ENCODE data around the gene PLSCR3.
"Not testable (repeated sequence)": the region's sequence is repeated elsewhere in the genome, so short reads cannot be mapped to it uniquely, and the experiment has no call there.

Gene PLSCR3

GRCh38 chr17:7374353-7374752 is 20.0 kb downstream of the PLSCR3 start:
- H3K9me3 ChIP-seq (ENCODE audit: control insufficient read depth, insufficient read depth, low read length), result no peaks in the 10 kb centered on the region
- H3K4me3 ChIP-seq (ENCODE audit: low read depth, low read length), result no peak overlapping the region
- peaks cover 3% of the 10 kb centered on the region; the same call in 1 of the 2 replicates for H3K27me3 ChIP-seq (ENCODE audit: control insufficient read depth, insufficient read depth, low read length)
- no peak overlapping the region for H3K27ac ChIP-seq (ENCODE audit: low read depth, low read length)
- no peak overlapping the region for H3K9ac ChIP-seq (ENCODE audit: low read depth, low read length)
- H3K36me3 ChIP-seq (ENCODE audit: control insufficient read depth, insufficient read depth, low read length), result no peaks in the 10 kb centered on the region
- no peaks in the 10 kb centered on the region for H3K4me1 ChIP-seq (ENCODE audit: control insufficient read depth, insufficient read depth, low read length)

- no peak overlapping the region for H3K9ac ChIP-seq (ENCODE audit: low read depth, low read length)
- H3K9me3 ChIP-seq (ENCODE audit: control insufficient read depth, insufficient read depth, low read length), result no peaks in the 10 kb centered on the region
- H3K27me3 ChIP-seq (ENCODE audit: control insufficient read depth, insufficient read depth, low read length), result no peaks in the 10 kb centered on the region
- peaks cover 4% of the 10 kb centered on the region for H3K4me1 ChIP-seq (ENCODE audit: control insufficient read depth, insufficient read depth, low read length)
- H3K27ac ChIP-seq (ENCODE audit: low read depth, low read length), result no peak overlapping the region
- no peak overlapping the region for H3K4me3 ChIP-seq (ENCODE audit: low read depth, low read length)
- H3K36me3 ChIP-seq (ENCODE audit: control insufficient read depth, insufficient read depth, low read length), result no peaks in the 10 kb centered on the region
These were observed 23.5 kb downstream of the PLSCR3 start for GRCh38 chr17:7370853-7371252.

GRCh38 chr17:7369825-7370224 is 24.5 kb downstream of the PLSCR3 start:
- Histone ChIP-seq H3K4me1 (ENCODE audit: control insufficient read depth, insufficient read depth, low read length) (peaks cover 4% of the 10 kb centered on the region), H3K4me3 (ENCODE audit: low read depth, low read length) (no peak overlapping the region), H3K27me3 (ENCODE audit: control insufficient read depth, insufficient read depth, low read length) (no peaks in the 10 kb centered on the region), H3K36me3 (ENCODE audit: control insufficient read depth, insufficient read depth, low read length) (no peaks in the 10 kb centered on the region), H3K9me3 (ENCODE audit: control insufficient read depth, insufficient read depth, low read length) (no peaks in the 10 kb centered on the region), H3K27ac (ENCODE audit: low read depth, low read length) (no peak overlapping the region), H3K9ac (ENCODE audit: low read depth, low read length) (no peak overlapping the region)

- not testable (repeated sequence) for H3K4me1 ChIP-seq (ENCODE audit: control insufficient read depth, insufficient read depth, low read length); H3K27me3 ChIP-seq (ENCODE audit: control insufficient read depth, insufficient read depth, low read length); H3K4me3 ChIP-seq (ENCODE audit: low read depth, low read length); H3K9me3 ChIP-seq (ENCODE audit: control insufficient read depth, insufficient read depth, low read length); H3K9ac ChIP-seq (ENCODE audit: low read depth, low read length); H3K27ac ChIP-seq (ENCODE audit: low read depth, low read length); H3K36me3 ChIP-seq (ENCODE audit: control insufficient read depth, insufficient read depth, low read length)
These were observed 25.7 kb downstream of the PLSCR3 start for GRCh38 chr17:7368599-7368994.

- peaks cover 4% of the 10 kb centered on the region for H3K4me1 ChIP-seq (ENCODE audit: control insufficient read depth, insufficient read depth, low read length)
- H3K4me3 ChIP-seq (ENCODE audit: low read depth, low read length), result no peak overlapping the region
- H3K27me3 ChIP-seq (ENCODE audit: control insufficient read depth, insufficient read depth, low read length), result no peaks in the 10 kb centered on the region
- H3K36me3 ChIP-seq (ENCODE audit: control insufficient read depth, insufficient read depth, low read length), result no peaks in the 10 kb centered on the region
- no peaks in the 10 kb centered on the region for H3K9me3 ChIP-seq (ENCODE audit: control insufficient read depth, insufficient read depth, low read length)
- H3K9ac ChIP-seq (ENCODE audit: low read depth, low read length), result no peak overlapping the region
- H3K27ac ChIP-seq (ENCODE audit: low read depth, low read length), result no peak overlapping the region
These were observed 26.3 kb downstream of the PLSCR3 start for GRCh38 chr17:7367918-7368598.

GRCh38 chr17:7367083-7367482 is 27.2 kb downstream of the PLSCR3 start:
- H3K4me3 ChIP-seq (ENCODE audit: low read depth, low read length), result no peak overlapping the region

GRCh38 chr17:7365963-7366362 is 28.4 kb downstream of the PLSCR3 start:
- H3K27ac ChIP-seq (ENCODE audit: low read depth, low read length); H3K27me3 ChIP-seq (ENCODE audit: control insufficient read depth, insufficient read depth, low read length); H3K36me3 ChIP-seq (ENCODE audit: control insufficient read depth, insufficient read depth, low read length); H3K4me3 ChIP-seq (ENCODE audit: low read depth, low read length); H3K9ac ChIP-seq (ENCODE audit: low read depth, low read length); H3K9me3 ChIP-seq (ENCODE audit: control insufficient read depth, insufficient read depth, low read length); H3K4me1 ChIP-seq (ENCODE audit: control insufficient read depth, insufficient read depth, low read length): not testable (repeated sequence)

More at GRCh38 chr17:7367083-7367482, 27.2 kb downstream of the PLSCR3 start:
- H3K9ac ChIP-seq (ENCODE audit: low read depth, low read length), result no peak overlapping the region
- H3K9me3 ChIP-seq (ENCODE audit: control insufficient read depth, insufficient read depth, low read length), result no peaks in the 10 kb centered on the region
- H3K36me3 ChIP-seq (ENCODE audit: control insufficient read depth, insufficient read depth, low read length), result no peaks in the 10 kb centered on the region
- H3K4me1 ChIP-seq (ENCODE audit: control insufficient read depth, insufficient read depth, low read length), result peaks cover 4% of the 10 kb centered on the region
- H3K27me3 ChIP-seq (ENCODE audit: control insufficient read depth, insufficient read depth, low read length), result no peaks in the 10 kb centered on the region
- H3K27ac ChIP-seq (ENCODE audit: low read depth, low read length), result no peak overlapping the region

GRCh38 chr17:7363311-7363710 is 31.0 kb downstream of the PLSCR3 start:
- H3K9me3 ChIP-seq (ENCODE audit: control insufficient read depth, insufficient read depth, low read length), result no peaks in the 10 kb centered on the region
- H3K9ac ChIP-seq (ENCODE audit: low read depth, low read length), result no peak overlapping the region
- H3K27ac ChIP-seq (ENCODE audit: low read depth, low read length), result no peak overlapping the region
- H3K4me3 ChIP-seq (ENCODE audit: low read depth, low read length), result no peak overlapping the region
- H3K36me3 ChIP-seq (ENCODE audit: control insufficient read depth, insufficient read depth, low read length), result no peaks in the 10 kb centered on the region
- peaks cover 2% of the 10 kb centered on the region for H3K4me1 ChIP-seq (ENCODE audit: control insufficient read depth, insufficient read depth, low read length)
- no peaks in the 10 kb centered on the region for H3K27me3 ChIP-seq (ENCODE audit: control insufficient read depth, insufficient read depth, low read length)

GRCh38 chr17:7361906-7362305 is 32.4 kb downstream of the PLSCR3 start:
- Histone ChIP-seq H3K36me3 (ENCODE audit: control insufficient read depth, insufficient read depth, low read length) (no peaks in the 10 kb centered on the region), H3K4me1 (ENCODE audit: control insufficient read depth, insufficient read depth, low read length) (no peaks in the 10 kb centered on the region), H3K9ac (ENCODE audit: low read depth, low read length) (no peak overlapping the region), H3K27ac (ENCODE audit: low read depth, low read length) (no peak overlapping the region), H3K27me3 (ENCODE audit: control insufficient read depth, insufficient read depth, low read length) (no peaks in the 10 kb centered on the region), H3K9me3 (ENCODE audit: control insufficient read depth, insufficient read depth, low read length) (no peaks in the 10 kb centered on the region), H3K4me3 (ENCODE audit: low read depth, low read length) (no peak overlapping the region)

- Histone ChIP-seq H3K4me1 (ENCODE audit: control insufficient read depth, insufficient read depth, low read length) (peaks cover 5% of the 10 kb centered on the region; the same call in 1 of the 2 replicates), H3K9me3 (ENCODE audit: control insufficient read depth, insufficient read depth, low read length) (no peaks in the 10 kb centered on the region), H3K36me3 (ENCODE audit: control insufficient read depth, insufficient read depth, low read length) (no peaks in the 10 kb centered on the region), H3K9ac (ENCODE audit: low read depth, low read length) (no peak overlapping the region), H3K4me3 (ENCODE audit: low read depth, low read length) (no peak overlapping the region), H3K27me3 (ENCODE audit: control insufficient read depth, insufficient read depth, low read length) (no peaks in the 10 kb centered on the region), H3K27ac (ENCODE audit: low read depth, low read length) (no peak overlapping the region)
These were observed 36.9 kb downstream of the PLSCR3 start for GRCh38 chr17:7357381-7357780.

- Histone ChIP-seq H3K36me3 (ENCODE audit: control insufficient read depth, insufficient read depth, low read length) (no peaks in the 10 kb centered on the region), H3K4me1 (ENCODE audit: control insufficient read depth, insufficient read depth, low read length) (peaks cover 5% of the 10 kb centered on the region; the same call in 1 of the 2 replicates), H3K27ac (ENCODE audit: low read depth, low read length) (no peak overlapping the region), H3K9me3 (ENCODE audit: control insufficient read depth, insufficient read depth, low read length) (no peaks in the 10 kb centered on the region), H3K4me3 (ENCODE audit: low read depth, low read length) (0 out of 2 replicates have a peak overlapping the region, but pooled peaks have one; percentile 49), H3K27me3 (ENCODE audit: control insufficient read depth, insufficient read depth, low read length) (no peaks in the 10 kb centered on the region), H3K9ac (ENCODE audit: low read depth, low read length) (no peak overlapping the region)
These were observed 37.6 kb downstream of the PLSCR3 start for GRCh38 chr17:7356756-7357155.

Data from HUES48 (cell line).